Activated T-helper 1 cell treated with anti-CD3 and anti-CD28 coated beads, Interleukin-12 subunit alpha, Interleukin-12 subunit beta, Interleukin-2, Interleukin-4 antibody, amounts not matched to agents 30 ng/mL and 10 ng/mL and 1 ng/mL, durations not matched to agents 14 hours and 24 hours and 36 hours (primary cell): ENCODE data around the gene MIA2. TPM values are rescaled to one million over a fixed set of nuclear protein-coding genes. Genes with fewer than 3 reads are reported as not detected.
A peak's percentile ranks its signal among the peaks of the same experiment; 100 is the strongest.
"Not testable (repeated sequence)": the region's sequence is repeated elsewhere in the genome, so short reads cannot be mapped to it uniquely, and the experiment has no call there.

Experiments
- DNase-seq: peaks from one replicate; pipeline ENCODE4 v3.0.0; 2021; ENCODE audit warnings: low spot score
- H3K27ac Mint-ChIP-seq: one replicate; pipeline ENCODE4 v1.8.0; 2021; ENCODE audit warnings: mild to moderate bottlenecking, mixed read lengths
- H3K27me3 Mint-ChIP-seq: one replicate; pipeline ENCODE4 v1.8.0; 2022; ENCODE audit warnings: mild to moderate bottlenecking, moderate library complexity, mixed read lengths; ENCODE audit not compliant: insufficient read depth
- H3K36me3 Mint-ChIP-seq: one replicate; pipeline ENCODE4 v1.8.0; 2021; ENCODE audit warnings: low read depth, mixed read lengths
- H3K4me1 Mint-ChIP-seq: one replicate; pipeline ENCODE4 v1.8.0; 2021; ENCODE audit warnings: low read depth, mixed read lengths
- H3K4me3 Mint-ChIP-seq: one replicate; pipeline ENCODE4 v1.8.0; 2021; ENCODE audit warnings: mild to moderate bottlenecking, moderate library complexity, mixed read lengths
- H3K9me3 Mint-ChIP-seq: one replicate; pipeline ENCODE4 v1.8.0; 2021; ENCODE audit warnings: mixed read lengths
- intact Hi-C: fragments of 100-400 bp; cut with micrococcal nuclease; formaldehyde crosslinking; loops from one replicate; pipeline ENCODE4 v1.15.1; 2024
- total RNA-seq: library from RNA; stranded (reverse); gene quantifications from 2 replicates; pipeline ENCODE4 v1.2.3, GENCODE V29; 2022

Gene MIA2
- total RNA-seq, 1 donor from 2014 or later: 22.6 TPM

- intact Hi-C loops: no loop called here
- no peaks in the 10 kb centered on the region for H3K9me3 Mint-ChIP-seq
- H3K4me3 Mint-ChIP-seq: no peak overlapping the region
- H3K36me3 Mint-ChIP-seq: no peaks in the 10 kb centered on the region
- H3K27ac Mint-ChIP-seq: no peak overlapping the region
- H3K27me3 Mint-ChIP-seq: peaks cover 3% of the 10 kb centered on the region
- no peaks in the 10 kb centered on the region for H3K4me1 Mint-ChIP-seq
- DNase-seq: no peak
These were observed 7.9 kb downstream of the MIA2 start for GRCh38 chr14:39241637-39242036.

GRCh38 chr14:39243831-39244230 is 10.1 kb downstream of the MIA2 start:
- H3K27ac Mint-ChIP-seq: no peak overlapping the region
- no peaks in the 10 kb centered on the region for H3K4me1 Mint-ChIP-seq
- intact Hi-C loops: no loop called here
- H3K4me3 Mint-ChIP-seq: no peak overlapping the region
- H3K27me3 Mint-ChIP-seq: peaks cover 11% of the 10 kb centered on the region
- DNase-seq: no peak
- H3K9me3 Mint-ChIP-seq: no peaks in the 10 kb centered on the region
- H3K36me3 Mint-ChIP-seq: peaks cover 2% of the 10 kb centered on the region

GRCh38 chr14:39246618-39247017 is 12.9 kb downstream of the MIA2 start:
- H3K9me3 Mint-ChIP-seq: no peaks in the 10 kb centered on the region
- intact Hi-C loops: no loop called here
- H3K27ac Mint-ChIP-seq: no peak overlapping the region
- peaks cover 9% of the 10 kb centered on the region for H3K27me3 Mint-ChIP-seq
- DNase-seq: no peak
- no peaks in the 10 kb centered on the region for H3K4me1 Mint-ChIP-seq
- H3K4me3 Mint-ChIP-seq: no peak overlapping the region
- peaks cover 2% of the 10 kb centered on the region for H3K36me3 Mint-ChIP-seq

GRCh38 chr14:39247256-39247655 is 13.5 kb downstream of the MIA2 start:
- Mint-ChIP-seq H3K4me1 (no peaks in the 10 kb centered on the region), H3K9me3 (no peaks in the 10 kb centered on the region), H3K4me3 (no peak overlapping the region), H3K36me3 (peaks cover 2% of the 10 kb centered on the region), H3K27ac (no peak overlapping the region), H3K27me3 (peaks cover 9% of the 10 kb centered on the region)
- DNase-seq: no peak
- intact Hi-C loops: no loop called here

- intact Hi-C loops: no loop called here
- Mint-ChIP-seq H3K36me3 (peaks cover 4% of the 10 kb centered on the region), H3K27ac (no peak overlapping the region), H3K27me3 (peaks cover 9% of the 10 kb centered on the region), H3K4me1 (peaks cover 6% of the 10 kb centered on the region), H3K4me3 (no peak overlapping the region), H3K9me3 (no peaks in the 10 kb centered on the region)
- no peak for DNase-seq
These were observed 17.8 kb downstream of the MIA2 start for GRCh38 chr14:39251547-39251946.

GRCh38 chr14:39257388-39257787 is 23.7 kb downstream of the MIA2 start:
- intact Hi-C loops, DNase-seq, H3K4me1 Mint-ChIP-seq: not testable (repeated sequence)

GRCh38 chr14:39258782-39259545 is 25.2 kb downstream of the MIA2 start:
- Mint-ChIP-seq H3K36me3 (peaks cover 4% of the 10 kb centered on the region), H3K4me1 (peaks cover 6% of the 10 kb centered on the region), H3K9me3 (peaks cover 11% of the 10 kb centered on the region), H3K27ac (no peak overlapping the region), H3K27me3 (peaks cover 2% of the 10 kb centered on the region), H3K4me3 (no peak overlapping the region)
- no peak for DNase-seq
- intact Hi-C loops: no loop called here

More at GRCh38 chr14:39257388-39257787, 23.7 kb downstream of the MIA2 start:
- H3K9me3 Mint-ChIP-seq, H3K27me3 Mint-ChIP-seq, H3K4me3 Mint-ChIP-seq, H3K36me3 Mint-ChIP-seq, H3K27ac Mint-ChIP-seq: not testable (repeated sequence)

GRCh38 chr14:39260161-39260560 is 26.4 kb downstream of the MIA2 start:
- H3K4me1 Mint-ChIP-seq, DNase-seq, H3K27ac Mint-ChIP-seq, H3K36me3 Mint-ChIP-seq, H3K4me3 Mint-ChIP-seq, intact Hi-C loops, H3K27me3 Mint-ChIP-seq: not testable (repeated sequence)
- H3K9me3 Mint-ChIP-seq: peaks cover 11% of the 10 kb centered on the region

- H3K27me3 Mint-ChIP-seq, H3K36me3 Mint-ChIP-seq, intact Hi-C loops, DNase-seq, H3K4me3 Mint-ChIP-seq, H3K27ac Mint-ChIP-seq: not testable (repeated sequence)
- Mint-ChIP-seq H3K9me3 (peaks cover 10% of the 10 kb centered on the region), H3K4me1 (peaks cover 14% of the 10 kb centered on the region)
These were observed 28.5 kb downstream of the MIA2 start for GRCh38 chr14:39262214-39262613.

GRCh38 chr14:39264057-39264456 is 30.3 kb downstream of the MIA2 start:
- peaks cover 6% of the 10 kb centered on the region for H3K9me3 Mint-ChIP-seq
- no peak overlapping the region for H3K4me3 Mint-ChIP-seq
- H3K27me3 Mint-ChIP-seq: no peaks in the 10 kb centered on the region
- DNase-seq: no peak
- no peak overlapping the region for H3K27ac Mint-ChIP-seq
- peaks cover 27% of the 10 kb centered on the region for H3K4me1 Mint-ChIP-seq
- intact Hi-C loops: no loop called here
- H3K36me3 Mint-ChIP-seq: peaks cover 6% of the 10 kb centered on the region

GRCh38 chr14:39264558-39264957 is 30.8 kb downstream of the MIA2 start:
- peaks cover 6% of the 10 kb centered on the region for H3K36me3 Mint-ChIP-seq
- H3K27me3 Mint-ChIP-seq: no peaks in the 10 kb centered on the region
- H3K27ac Mint-ChIP-seq: no peak overlapping the region
- peaks cover 32% of the 10 kb centered on the region for H3K4me1 Mint-ChIP-seq
- no peak for DNase-seq
- intact Hi-C loops: no loop called here
- no peak overlapping the region for H3K4me3 Mint-ChIP-seq
- peaks cover 6% of the 10 kb centered on the region for H3K9me3 Mint-ChIP-seq

GRCh38 chr14:39265033-39265432 is 31.3 kb downstream of the MIA2 start:
- DNase-seq: no peak
- Mint-ChIP-seq H3K36me3 (peaks cover 6% of the 10 kb centered on the region), H3K4me3 (peak overlapping the region; percentile 80), H3K27ac (peak overlapping the region; percentile 67), H3K4me1 (peaks cover 37% of the 10 kb centered on the region), H3K27me3 (no peaks in the 10 kb centered on the region), H3K9me3 (peaks cover 6% of the 10 kb centered on the region)
- intact Hi-C loops: no loop called here

- H3K4me1 Mint-ChIP-seq: peaks cover 46% of the 10 kb centered on the region
- H3K27me3 Mint-ChIP-seq: no peaks in the 10 kb centered on the region
- DNase-seq: no peak
- H3K27ac Mint-ChIP-seq: peak overlapping the region; percentile 79
- H3K4me3 Mint-ChIP-seq: peak overlapping the region; percentile 80
- intact Hi-C loops: loop anchor here (2.0 kb wide), 1 partner anchor 151 kb away; the partner anchor contains the start of gene GEMIN2
- peaks cover 6% of the 10 kb centered on the region for H3K9me3 Mint-ChIP-seq
- peaks cover 10% of the 10 kb centered on the region for H3K36me3 Mint-ChIP-seq
These were observed 32.2 kb downstream of the MIA2 start for GRCh38 chr14:39265806-39266524.
